ENCODE results near the gene TMEM138.

TMEM138 gene

DNA sequence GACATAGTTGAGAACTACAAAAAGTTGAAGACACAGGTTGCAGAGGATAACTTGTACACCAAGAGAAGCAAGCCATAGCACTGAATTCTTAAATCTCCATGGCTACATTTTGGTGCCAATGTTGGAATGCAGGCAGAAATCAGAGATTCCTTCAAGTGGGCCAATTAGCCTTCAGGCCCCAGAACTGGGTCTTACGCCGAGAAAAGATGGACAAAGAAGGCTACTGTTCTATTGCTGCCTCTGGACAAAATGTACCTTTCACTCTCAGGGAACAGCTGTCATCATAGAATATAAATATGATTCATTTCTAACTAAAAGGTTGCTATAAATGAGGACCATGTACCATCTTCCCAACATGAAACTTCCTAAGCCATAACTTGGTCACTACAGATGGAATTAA, 43.9 kb downstream of the TMEM138 start:
- H3K27ac ChIP-seq (replicated peaks), result no peak overlapping the region
- H3K4me3 ChIP-seq (replicated peaks; ENCODE audit: insufficient read depth, low read length), result no peak overlapping the region
- no peaks in the 10 kb centered on the region for H3K27me3 ChIP-seq (ENCODE audit: insufficient read depth, poor library complexity, severe bottlenecking)
- no peak for DNase-seq (ENCODE audit: low read depth in 1 of 2, low spot score in 1 of 2)
- TF ChIP-seq GABPA (IDR thresholded peaks at IDR 0.05; ENCODE audit: low read depth) (no peak), SPI1 (IDR thresholded peaks at IDR 0.05; ENCODE audit: borderline replicate concordance, low read depth) (no peak), POLR2AphosphoS5 (IDR thresholded peaks at IDR 0.05; ENCODE audit: low read depth) (no peak)
- TF ChIP-seq, protein P1, sequence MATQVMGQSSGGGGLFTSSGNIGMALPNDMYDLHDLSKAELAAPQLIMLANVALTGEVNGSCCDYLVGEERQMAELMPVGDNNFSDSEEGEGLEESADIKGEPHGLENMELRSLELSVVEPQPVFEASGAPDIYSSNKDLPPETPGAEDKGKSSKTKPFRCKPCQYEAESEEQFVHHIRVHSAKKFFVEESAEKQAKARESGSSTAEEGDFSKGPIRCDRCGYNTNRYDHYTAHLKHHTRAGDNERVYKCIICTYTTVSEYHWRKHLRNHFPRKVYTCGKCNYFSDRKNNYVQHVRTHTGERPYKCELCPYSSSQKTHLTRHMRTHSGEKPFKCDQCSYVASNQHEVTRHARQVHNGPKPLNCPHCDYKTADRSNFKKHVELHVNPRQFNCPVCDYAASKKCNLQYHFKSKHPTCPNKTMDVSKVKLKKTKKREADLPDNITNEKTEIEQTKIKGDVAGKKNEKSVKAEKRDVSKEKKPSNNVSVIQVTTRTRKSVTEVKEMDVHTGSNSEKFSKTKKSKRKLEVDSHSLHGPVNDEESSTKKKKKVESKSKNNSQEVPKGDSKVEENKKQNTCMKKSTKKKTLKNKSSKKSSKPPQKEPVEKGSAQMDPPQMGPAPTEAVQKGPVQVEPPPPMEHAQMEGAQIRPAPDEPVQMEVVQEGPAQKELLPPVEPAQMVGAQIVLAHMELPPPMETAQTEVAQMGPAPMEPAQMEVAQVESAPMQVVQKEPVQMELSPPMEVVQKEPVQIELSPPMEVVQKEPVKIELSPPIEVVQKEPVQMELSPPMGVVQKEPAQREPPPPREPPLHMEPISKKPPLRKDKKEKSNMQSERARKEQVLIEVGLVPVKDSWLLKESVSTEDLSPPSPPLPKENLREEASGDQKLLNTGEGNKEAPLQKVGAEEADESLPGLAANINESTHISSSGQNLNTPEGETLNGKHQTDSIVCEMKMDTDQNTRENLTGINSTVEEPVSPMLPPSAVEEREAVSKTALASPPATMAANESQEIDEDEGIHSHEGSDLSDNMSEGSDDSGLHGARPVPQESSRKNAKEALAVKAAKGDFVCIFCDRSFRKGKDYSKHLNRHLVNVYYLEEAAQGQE (IDR thresholded peaks at IDR 0.05; ENCODE audit: insufficient replicate concordance, low read depth), result no peak
- TF ChIP-seq, protein P2, sequence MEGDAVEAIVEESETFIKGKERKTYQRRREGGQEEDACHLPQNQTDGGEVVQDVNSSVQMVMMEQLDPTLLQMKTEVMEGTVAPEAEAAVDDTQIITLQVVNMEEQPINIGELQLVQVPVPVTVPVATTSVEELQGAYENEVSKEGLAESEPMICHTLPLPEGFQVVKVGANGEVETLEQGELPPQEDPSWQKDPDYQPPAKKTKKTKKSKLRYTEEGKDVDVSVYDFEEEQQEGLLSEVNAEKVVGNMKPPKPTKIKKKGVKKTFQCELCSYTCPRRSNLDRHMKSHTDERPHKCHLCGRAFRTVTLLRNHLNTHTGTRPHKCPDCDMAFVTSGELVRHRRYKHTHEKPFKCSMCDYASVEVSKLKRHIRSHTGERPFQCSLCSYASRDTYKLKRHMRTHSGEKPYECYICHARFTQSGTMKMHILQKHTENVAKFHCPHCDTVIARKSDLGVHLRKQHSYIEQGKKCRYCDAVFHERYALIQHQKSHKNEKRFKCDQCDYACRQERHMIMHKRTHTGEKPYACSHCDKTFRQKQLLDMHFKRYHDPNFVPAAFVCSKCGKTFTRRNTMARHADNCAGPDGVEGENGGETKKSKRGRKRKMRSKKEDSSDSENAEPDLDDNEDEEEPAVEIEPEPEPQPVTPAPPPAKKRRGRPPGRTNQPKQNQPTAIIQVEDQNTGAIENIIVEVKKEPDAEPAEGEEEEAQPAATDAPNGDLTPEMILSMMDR (IDR thresholded peaks at IDR 0.05; ENCODE audit: insufficient read depth, low read length), result no peak

DNA sequence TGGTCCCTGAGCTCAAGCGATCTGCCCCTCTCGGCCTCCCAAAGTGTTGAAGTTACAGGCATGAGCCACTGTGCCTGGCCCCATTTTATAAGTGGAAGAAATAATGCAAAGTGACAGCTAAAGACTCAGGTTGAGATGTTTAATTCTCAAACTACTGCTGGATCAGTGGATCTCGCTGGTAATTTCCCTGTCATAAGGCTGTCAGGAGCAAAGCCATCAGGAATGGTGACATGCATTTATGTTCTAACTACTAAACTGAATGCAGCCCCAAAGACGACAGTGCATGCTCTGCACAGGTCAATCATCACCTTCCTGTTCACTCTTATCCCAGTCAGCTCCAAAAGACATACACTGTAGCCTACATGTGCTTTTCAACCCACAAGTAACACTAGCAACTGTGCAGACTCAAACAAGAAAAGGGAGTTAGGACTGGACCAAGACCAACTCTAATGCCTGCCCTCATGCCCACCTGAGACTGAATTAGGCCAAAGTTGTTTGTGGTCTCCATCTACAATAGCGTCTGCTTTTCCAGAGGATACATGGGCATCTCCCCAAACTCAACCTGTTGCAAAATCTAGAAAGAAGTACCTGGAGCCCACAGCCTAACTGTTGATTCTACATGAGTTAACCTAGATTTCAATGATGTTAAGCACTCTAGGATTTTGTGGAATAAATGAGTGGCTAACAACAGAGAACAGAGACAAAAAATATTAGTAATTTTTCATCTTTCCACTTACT, 45.0 kb downstream of the TMEM138 start:
- TF ChIP-seq, protein P2 (IDR thresholded peaks at IDR 0.05; ENCODE audit: insufficient read depth, low read length), result no peak
- TF ChIP-seq POLR2AphosphoS5 (IDR thresholded peaks at IDR 0.05; ENCODE audit: low read depth), result no peak
- no peak for TF ChIP-seq GABPA (IDR thresholded peaks at IDR 0.05; ENCODE audit: low read depth)
- no peak for TF ChIP-seq SPI1 (IDR thresholded peaks at IDR 0.05; ENCODE audit: borderline replicate concordance, low read depth)
- TF ChIP-seq, protein P1 (IDR thresholded peaks at IDR 0.05; ENCODE audit: insufficient replicate concordance, low read depth), result no peak
- no peak for DNase-seq (ENCODE audit: low read depth in 1 of 2, low spot score in 1 of 2)
- Histone ChIP-seq H3K27ac (replicated peaks) (no peak overlapping the region), H3K4me3 (replicated peaks; ENCODE audit: insufficient read depth, low read length) (no peak overlapping the region), H3K27me3 (ENCODE audit: insufficient read depth, poor library complexity, severe bottlenecking) (no peaks in the 10 kb centered on the region)

GRCh38 chr11:61411589-61411988, 49.4 kb downstream of the TMEM138 start:
- Histone ChIP-seq H3K27ac (replicated peaks) (no peak overlapping the region), H3K4me3 (replicated peaks; ENCODE audit: insufficient read depth, low read length) (no peak overlapping the region), H3K27me3 (ENCODE audit: insufficient read depth, poor library complexity, severe bottlenecking) (no peaks in the 10 kb centered on the region)
- DNase-seq (ENCODE audit: low read depth in 1 of 2, low spot score in 1 of 2), result no peak
- TF ChIP-seq SPI1 (IDR thresholded peaks at IDR 0.05; ENCODE audit: borderline replicate concordance, low read depth) (no peak), POLR2AphosphoS5 (IDR thresholded peaks at IDR 0.05; ENCODE audit: low read depth) (no peak), GABPA (IDR thresholded peaks at IDR 0.05; ENCODE audit: low read depth) (no peak)
- TF ChIP-seq, protein P1 (IDR thresholded peaks at IDR 0.05; ENCODE audit: insufficient replicate concordance, low read depth), result no peak
- TF ChIP-seq, protein P2 (IDR thresholded peaks at IDR 0.05; ENCODE audit: insufficient read depth, low read length), result no peak
